HL-60/S4 (cell line): ENCODE data around the gene SIGLEC1.

Experiments used
- in situ Hi-C: fragments of 300-500 bp; cut with MboI; formaldehyde crosslinking; loops from 2 replicates; pipeline ENCODE4 v1.14.3; 2022; ENCODE audit warnings: low sequenced_read_pairs

The SIGLEC1 gene

GRCh38 chr20:3681931-3682781 is 30.2 kb downstream of the SIGLEC1 start, which contains the start of gene ADAM33:
ADAM33 (minus strand) TSS chr20:3682010; CDS start chr20:3682004, 6 bp downstream.
- in situ Hi-C loops, result loop anchor here (25.0 kb wide), 1 partner anchor 905 kb away; no protein-coding TSS in a partner anchor

- in situ Hi-C loops, result loop anchor here (25.0 kb wide), 1 partner anchor 906 kb away; no protein-coding TSS in a partner anchor
Observed at GRCh38 chr20:3681352-3681930, 31.0 kb downstream of the SIGLEC1 start.

GRCh38 chr20:3680701-3681351 is 31.6 kb downstream of the SIGLEC1 start:
- in situ Hi-C loops, result loop anchor here (25.0 kb wide), 1 partner anchor 906 kb away; no protein-coding TSS in a partner anchor

DNA sequence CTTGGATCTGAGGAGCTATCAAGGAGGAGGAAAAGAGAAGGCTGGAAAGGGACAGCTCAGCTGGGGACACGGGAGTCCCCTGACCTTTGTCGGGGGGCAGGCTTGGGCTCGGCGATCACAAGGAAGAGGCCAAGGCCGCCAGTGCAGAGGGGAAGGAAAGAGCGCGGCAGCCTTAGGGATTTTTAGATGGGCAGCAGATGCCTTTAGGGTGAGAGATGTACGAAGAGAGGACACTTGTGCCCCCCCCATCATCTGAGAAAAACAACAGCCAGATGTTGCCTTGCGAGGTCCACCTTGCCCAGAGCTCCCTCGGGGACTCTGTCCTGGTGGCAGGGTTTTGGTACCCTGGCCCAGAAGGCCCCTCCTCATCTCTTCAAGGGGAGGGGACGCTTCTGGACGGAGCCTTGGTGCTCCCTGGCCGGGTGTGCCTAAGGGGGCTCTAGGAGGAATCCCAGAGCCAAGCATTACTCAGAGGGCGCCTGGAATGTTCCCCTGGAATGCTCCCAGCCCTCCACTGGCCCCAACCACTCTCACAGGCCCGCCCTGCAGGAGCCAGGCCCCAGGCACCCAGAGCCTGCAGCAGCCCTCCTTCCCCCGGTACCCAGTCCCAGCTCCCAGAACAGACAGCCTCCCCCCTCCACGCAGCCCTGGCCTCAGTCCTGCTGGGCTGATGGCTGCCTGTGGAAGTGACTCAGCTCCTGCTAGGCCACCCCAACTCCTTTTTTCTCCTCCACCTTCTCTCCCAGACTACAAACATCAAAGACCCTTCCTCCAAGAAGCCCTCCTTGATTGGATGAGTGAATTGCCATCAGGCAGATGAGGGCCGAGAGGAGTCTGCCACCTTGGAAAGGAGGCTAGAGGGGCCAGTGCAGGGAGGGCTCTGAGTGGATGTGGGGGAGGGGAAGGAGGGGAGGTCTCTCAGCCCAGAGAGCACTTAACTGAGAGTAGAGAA is 32.4 kb downstream of the SIGLEC1 start:
- in situ Hi-C loops, result loop anchor here (25.0 kb wide), 1 partner anchor 907 kb away; no protein-coding TSS in a partner anchor

DNA sequence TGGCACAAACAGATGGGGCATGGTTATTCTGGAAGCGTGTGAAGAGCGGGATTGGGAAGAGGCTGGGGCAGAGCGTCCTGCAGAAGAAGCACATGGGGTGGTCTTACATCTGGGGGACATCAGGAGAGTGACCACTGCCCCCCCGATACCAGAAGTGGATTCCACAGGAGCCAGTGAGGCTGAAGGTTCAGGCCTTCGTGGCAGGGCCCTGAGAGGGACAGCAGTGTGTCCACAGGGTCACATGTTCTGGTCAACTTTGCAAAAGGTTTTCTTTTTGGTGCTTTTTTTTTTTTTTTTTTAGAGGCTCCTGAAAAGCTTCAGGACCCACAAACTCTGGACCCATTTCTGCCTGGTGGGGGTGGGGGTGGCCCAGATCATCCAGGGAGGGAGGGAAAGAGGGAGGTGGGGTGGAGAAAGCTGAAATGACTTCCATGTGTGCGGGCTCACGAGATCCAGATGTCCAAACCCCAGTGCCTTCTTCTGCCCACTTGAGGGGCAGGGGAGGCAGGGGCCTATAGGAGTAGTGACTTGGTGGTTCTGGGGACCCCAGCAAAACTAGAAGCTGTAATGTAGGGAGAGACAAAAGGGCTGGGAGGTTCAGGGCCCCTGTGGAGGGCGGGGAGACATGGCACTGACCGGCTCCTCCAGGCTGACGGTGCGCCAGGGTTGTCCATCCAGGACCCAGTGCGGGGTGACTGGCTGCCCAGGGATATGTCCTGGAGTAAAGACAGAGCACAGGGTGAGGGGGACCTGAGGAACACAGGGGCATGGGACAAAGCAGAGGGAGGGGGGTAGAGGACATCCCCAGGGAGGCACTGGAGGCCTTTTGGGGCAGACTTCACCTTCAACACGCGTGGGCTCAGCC is 33.3 kb downstream of the SIGLEC1 start:
- in situ Hi-C loops, result loop anchor here (25.0 kb wide), 1 partner anchor 908 kb away; no protein-coding TSS in a partner anchor

DNA sequence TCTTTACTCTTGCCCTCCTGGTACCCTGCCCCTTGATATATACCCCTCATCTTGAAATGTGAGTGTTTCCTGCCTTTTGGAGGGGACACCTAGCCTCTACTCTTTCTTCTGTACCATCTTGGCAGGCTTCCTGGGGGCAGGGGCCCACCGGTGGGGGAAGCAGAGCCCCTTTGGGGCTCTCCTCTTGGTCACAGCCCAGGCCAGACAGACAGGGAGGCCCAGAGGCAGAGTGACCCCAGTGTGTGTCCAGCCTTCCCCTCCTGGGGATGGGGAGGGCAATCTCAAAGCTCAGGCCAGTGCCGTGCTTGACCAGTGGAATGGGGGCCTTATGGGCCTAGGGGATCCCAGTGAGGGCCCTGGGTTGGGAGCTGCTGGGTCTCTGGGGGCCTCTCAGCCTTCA is 34.2 kb downstream of the SIGLEC1 start:
- in situ Hi-C loops, result loop anchor here (25.0 kb wide), 1 partner anchor 909 kb away; no protein-coding TSS in a partner anchor

- in situ Hi-C loops, result loop anchor here (25.0 kb wide), 1 partner anchor 910 kb away; no protein-coding TSS in a partner anchor
Observed at GRCh38 chr20:3677733-3678132, 34.7 kb downstream of the SIGLEC1 start.

- in situ Hi-C loops, result loop anchor here (25.0 kb wide), 1 partner anchor 912 kb away; no protein-coding TSS in a partner anchor
Observed at GRCh38 chr20:3674995-3675900, 37.2 kb downstream of the SIGLEC1 start.

GRCh38 chr20:3674447-3674846 is 38.0 kb downstream of the SIGLEC1 start:
- in situ Hi-C loops, result no loop called here

DNA sequence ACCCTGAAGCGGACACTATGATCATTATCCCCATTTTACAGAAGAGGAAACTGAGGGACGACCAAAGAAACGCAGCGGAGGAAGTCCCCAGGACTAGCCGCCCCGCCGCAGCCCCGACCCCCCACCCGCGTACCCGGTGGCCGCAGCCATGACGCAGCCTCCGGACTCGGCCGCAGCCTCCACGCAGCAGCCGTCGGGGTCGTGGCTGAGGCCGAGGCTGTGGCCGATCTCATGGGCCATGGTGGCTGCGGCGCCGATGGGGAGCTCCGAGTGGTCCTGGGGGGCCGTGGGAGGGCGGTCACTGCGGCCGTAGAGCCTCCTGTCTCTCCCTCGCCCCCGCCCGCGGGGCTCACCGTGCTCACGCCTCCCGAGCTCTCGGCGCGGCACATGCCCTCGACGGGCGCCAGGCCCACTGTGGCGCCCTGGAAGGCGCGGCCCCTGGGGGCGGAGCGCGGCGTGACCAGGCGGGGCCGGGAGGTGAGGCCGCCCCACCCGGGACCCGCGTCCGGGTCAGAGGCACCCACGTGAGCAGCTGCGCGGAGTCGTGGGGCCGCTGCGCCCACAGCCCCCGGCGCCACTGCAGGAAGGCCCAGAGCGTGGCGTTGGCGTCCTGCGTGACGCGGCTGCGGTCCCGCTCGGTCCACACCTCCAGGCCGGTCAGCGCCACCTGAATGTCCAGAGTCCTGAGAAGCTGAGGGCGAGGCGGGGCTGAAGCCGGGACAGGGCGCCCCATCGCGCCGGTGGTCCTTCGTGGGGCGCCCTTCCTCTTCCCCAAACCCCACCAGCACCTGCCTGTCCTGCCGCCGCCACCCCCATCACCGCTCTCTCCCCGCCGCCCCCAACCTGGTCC is 39.0 kb downstream of the SIGLEC1 start:
- in situ Hi-C loops, result no loop called here

GRCh38 chr20:3672547-3673171 is 39.7 kb downstream of the SIGLEC1 start:
- in situ Hi-C loops, result no loop called here

GRCh38 chr20:3671986-3672546 is 40.3 kb downstream of the SIGLEC1 start:
- in situ Hi-C loops, result no loop called here

DNA sequence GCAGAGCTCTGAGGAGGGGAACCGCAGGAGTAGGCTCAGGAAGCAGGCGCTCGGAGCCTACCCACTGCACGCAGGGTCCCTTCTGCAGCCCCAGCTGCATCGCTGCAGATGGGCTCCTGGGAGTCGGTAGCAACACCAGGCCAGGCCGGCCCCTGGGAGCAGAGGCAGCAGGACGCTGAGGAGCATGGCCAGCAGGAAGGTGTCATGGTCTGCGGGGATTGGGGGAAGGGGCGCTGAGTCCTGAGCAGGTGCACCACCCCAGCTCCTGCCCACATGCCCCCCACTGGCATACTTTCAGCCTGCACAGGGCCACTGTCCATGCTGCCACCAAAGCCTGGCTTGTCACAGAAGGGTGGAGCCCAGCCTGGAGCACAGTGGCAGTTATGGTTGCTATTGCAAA is 41.5 kb downstream of the SIGLEC1 start:
- in situ Hi-C loops, result no loop called here

DNA sequence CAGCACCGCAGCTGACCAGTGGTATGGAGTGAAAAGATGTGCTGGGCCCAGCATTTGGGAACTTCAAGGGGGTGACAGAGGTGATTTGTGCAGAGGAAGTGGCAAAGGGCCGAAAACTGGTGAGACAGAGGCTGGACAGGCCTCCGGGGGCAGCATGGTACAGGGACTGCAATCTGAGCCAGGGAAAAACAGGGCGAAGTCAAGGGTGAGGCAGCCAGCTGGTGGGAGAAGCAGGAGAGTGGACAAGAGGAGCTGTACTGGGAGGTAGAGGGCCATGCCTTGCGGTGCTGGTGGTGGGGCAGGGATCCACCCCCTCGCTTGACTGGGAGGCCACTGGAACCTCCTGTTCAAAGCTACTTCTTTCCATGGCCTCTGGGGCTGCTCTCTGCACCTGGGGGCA is 41.9 kb downstream of the SIGLEC1 start:
- in situ Hi-C loops, result no loop called here

GRCh38 chr20:3669710-3670367 is 42.6 kb downstream of the SIGLEC1 start:
- in situ Hi-C loops, result no loop called here
